ENCODE results near the gene CCDC28A. TPM values are rescaled to one million over a fixed set of nuclear protein-coding genes. Genes with fewer than 3 reads are reported as not detected.

Gene CCDC28A
- total and polyA plus RNA-seq, 2 of the 4 experiments (the other 2 are of a cell fraction), result 6.8 to 8.0 TPM

- Histone ChIP-seq H2BK15ac (ENCODE audit: low read depth, low read length) (no peak overlapping the region), H3K9ac (ENCODE audit: low read depth, low read length) (peak overlapping the region; percentile 41; the same call in 1 of the 2 replicates), H4K20me1 (ENCODE audit: insufficient read depth, low read length) (no peaks in the 10 kb centered on the region), H2BK20ac (ENCODE audit: low read depth, low read length) (no peak overlapping the region), H2AK9ac (replicated peaks; ENCODE audit: low read depth, low read length, poor library complexity) (no peak overlapping the region), H4K5ac (ENCODE audit: low read depth, low read length) (no peak overlapping the region), H3K4me3 (ENCODE audit: insufficient read depth, low read depth, low read length) (peak overlapping the region; percentile 85), H3K27me3 (ENCODE audit: control insufficient read depth, insufficient read depth, low read length) (no peaks in the 10 kb centered on the region), H3K9me1 (ENCODE audit: insufficient read depth, low read length) (no peaks in the 10 kb centered on the region), H2BK5ac (ENCODE audit: low read depth, low read length, poor library complexity, severe bottlenecking) (no peak overlapping the region), H3K14ac (replicated peaks; ENCODE audit: low read depth, low read length) (no peak overlapping the region), H3K18ac (ENCODE audit: low read depth, low read length) (no peak overlapping the region), H2AFZ (replicated peaks; ENCODE audit: low read length, poor library complexity) (no peak overlapping the region), H4K8ac (ENCODE audit: low read depth in 2 of 2, low read length in 2 of 2) (peak overlapping the region; percentile 82 to 95; a peak in 2 of 4 replicates), H3K4ac (ENCODE audit: low read depth, low read length) (no peak overlapping the region), H4K91ac (ENCODE audit: insufficient read depth, low read depth, low read length) (no peak overlapping the region), H3K56ac (ENCODE audit: extremely low read depth, insufficient read depth, low read length) (no peak overlapping the region), H3K4me2 (ENCODE audit: low read depth, low read length) (peak overlapping the region; percentile 76), H3K4me1 (ENCODE audit: control insufficient read depth, insufficient read depth, low read length) (no peaks in the 10 kb centered on the region), H3K27ac (ENCODE audit: insufficient read depth, low read length) (no peak overlapping the region), H3K79me1 (ENCODE audit: low read depth in 1 of 2, low read length in 2 of 2) (peaks cover 8 to 16% of the 10 kb centered on the region in 2 experiments; a peak in 3 of 4 replicates), H2BK120ac (ENCODE audit: low read depth, low read length) (no peak overlapping the region), H2AK5ac (ENCODE audit: low read depth, low read length) (no peak overlapping the region), H3K9me3 (ENCODE audit: control insufficient read depth, insufficient read depth, low read length) (no peaks in the 10 kb centered on the region), H3K36me3 (ENCODE audit: control insufficient read depth, insufficient read depth, low read length) (no peaks in the 10 kb centered on the region), H3K23ac (ENCODE audit: low read depth, low read length) (no peak overlapping the region)
- dilution Hi-C loops (cut with HindIII; ENCODE audit: low sequenced_read_pairs, unreplicated experiment) (no loop called here), intact Hi-C loops (cut with micrococcal nuclease) (no loop called here), in situ Hi-C loops (cut with MboI; ENCODE audit: low sequenced_read_pairs) (loop anchor here (5.0 kb wide), 1 partner anchor 182 kb away; no protein-coding TSS in a partner anchor)
- ChIA-PET POLR2A (ENCODE audit: unreplicated experiment) (no interaction called here), CTCF (no interaction called here)
- DNase-seq (no peak), ATAC-seq (ENCODE audit: low read depth) (no peak)
- no CpG with 5 or more reads among the region's 3 CpGs for WGBS, 2 experiments (ENCODE audit: extremely low coverage in 2 of 2, insufficient read length in 1 of 2)
- no TSS peak for BruUV-seq (replicated peaks)
- no peak for TF ChIP-seq POLR2A (IDR thresholded peaks at IDR 0.05; ENCODE audit: low read depth, low read length)
Observed at GRCh38 chr6:138774370-138774769, 801 bp downstream of the CCDC28A start.
